K562 (cell line): ENCODE results near the gene WIPF2. TPM values are rescaled to one million over a fixed set of nuclear protein-coding genes. Genes with fewer than 3 reads are reported as not detected.
A peak's percentile ranks its signal among the peaks of the same experiment; 100 is the strongest.

Experiments used
- CTBP1 ChIP-seq: fragments of 450-650 bp; IDR thresholded peaks from 2 replicates; pipeline ENCODE4 v1.6.1; 2016; ENCODE audit warnings: borderline replicate concordance
- CTCFL ChIP-seq: IDR thresholded peaks from 2 replicates; pipeline ENCODE4 v1.6.1; 2011; ENCODE audit warnings: borderline replicate concordance, low read depth, mild to moderate bottlenecking, moderate library complexity, low read length; ENCODE audit not compliant: insufficient read depth, poor library complexity, severe bottlenecking
- E2F6 ChIP-seq, 2 experiments: IDR thresholded peaks; 2 replicates each; pipeline ENCODE4 v1.6.1; 2011; ENCODE audit warnings: borderline replicate concordance in 1 of 2, control low read depth in 1 of 2, low read depth in 1 of 2, low read length in 1 of 2, mild to moderate bottlenecking in 1 of 2, mixed read lengths in 1 of 2, moderate library complexity in 1 of 2; ENCODE audit not compliant: insufficient read depth in 1 of 2, insufficient read length in 1 of 2, poor library complexity in 1 of 2, severe bottlenecking in 1 of 2; ENCODE audit errors: extremely low read depth in 1 of 2
- KDM2B ChIP-seq: fragments of 250-450 bp; sonication (Bioruptor Pico); IDR thresholded peaks from 2 replicates; pipeline ENCODE4 v1.8.0; 2021; ENCODE audit warnings: mild to moderate bottlenecking, moderate library complexity
- PHF21A ChIP-seq: fragments of 450-650 bp; IDR thresholded peaks from 2 replicates; pipeline ENCODE4 v1.6.1; 2017; ENCODE audit warnings: low read depth, borderline replicate concordance
- PKNOX1 ChIP-seq: fragments of 450-650 bp; IDR thresholded peaks from 2 replicates; pipeline ENCODE4 v1.6.1; 2016
- RBM34 ChIP-seq: fragments of 200-400 bp; formaldehyde crosslinking; IDR thresholded peaks from 2 replicates; pipeline ENCODE4 v1.6.1; 2018; ENCODE audit warnings: low read length, borderline replicate concordance; ENCODE audit not compliant: insufficient read depth
- SAFB ChIP-seq: fragments of 200-400 bp; formaldehyde crosslinking; IDR thresholded peaks from 2 replicates; pipeline ENCODE4 v1.6.1; 2017; ENCODE audit warnings: low read depth, low read length, borderline replicate concordance
- UBTF ChIP-seq, 2 experiments: IDR thresholded peaks; 2 replicates each; pipeline ENCODE4 v1.6.1; 2012; ENCODE audit warnings: improper control_type of control experiment in 2 of 2, low read depth in 2 of 2, low read length in 2 of 2, borderline replicate concordance in 1 of 2
- ZEB2 ChIP-seq: fragments of 450-650 bp; IDR thresholded peaks from 2 replicates; pipeline ENCODE4 v1.6.1; 2016
- polyA plus RNA-seq, 8 experiments: library from polyadenylated mRNA; depleted of rRNA in 4 of 8; stranded (reverse) in 5 of 8; unstranded in 3 of 8; fragments of >200 nt; fragmentation: Nextera tagmentation in 2 of 8; fragmentation: Illumina TruSeq in 1 of 8; extraction: Ambion mirVana in 2 of 8; extraction: Trizol in 1 of 8; gene quantifications; 2 replicates each; pipeline versions ENCODE4 v1.2.1 to v1.2.3, GENCODE V29; 2011 to 2014; ENCODE audit warnings: inconsistent platforms in 1 of 8, missing spikeins in 1 of 8
- total RNA-seq, 7 experiments: library from RNA; depleted of rRNA in 6 of 7; stranded (reverse); fragments of >200 nt in 6 of 7; fragmentation: Illumina TruSeq in 2 of 7; extraction: Trizol in 2 of 7; gene quantifications; 2 replicates each; pipeline versions ENCODE4 v1.2.1 to v1.2.3, GENCODE V29; 2011 to 2021; ENCODE audit warnings: low replicate concordance in 1 of 7

WIPF2 gene
- total and polyA plus RNA-seq, 9 of the 15 experiments (the other 6 are each of a cell fraction or from before 2014, with no cell fraction given) = 3.6 to 15.0 (median 5.3) TPM

- peak in 1 of 2 experiments; percentile 78; a peak in 1 of 4 replicates for TF ChIP-seq UBTF (IDR thresholded peaks at IDR 0.05; ENCODE audit: borderline replicate concordance in 1 of 2, low read depth in 2 of 2, low read length in 2 of 2)
- TF ChIP-seq RBM34 = no peak
- TF ChIP-seq PKNOX1 = no peak
- TF ChIP-seq KDM2B (CRISPR knock-in tag) = 0 out of 2 replicates have a peak, but pooled peaks have one; percentile 39
- TF ChIP-seq CTCFL = peak; percentile 86
- peak; percentile 95 for TF ChIP-seq CTBP1
- 0 out of 2 replicates have a peak, but pooled peaks have one; percentile 37 for TF ChIP-seq SAFB
- TF ChIP-seq ZEB2 = peak; percentile 60; the same call in 1 of the 2 replicates
- peak; percentile 78; the same call in 1 of the 2 replicates for TF ChIP-seq PHF21A
- peak in 1 of 2 experiments; percentile 10 for TF ChIP-seq E2F6 (IDR thresholded peaks at IDR 0.05; ENCODE audit: borderline replicate concordance in 1 of 2, extremely low read depth in 1 of 2, insufficient read depth in 1 of 2, insufficient read length in 1 of 2, low read depth in 1 of 2, low read length in 1 of 2, poor library complexity in 1 of 2, severe bottlenecking in 1 of 2)
Measured at GRCh38 chr17:40191237-40192208, 27.6 kb upstream of the WIPF2 start (continued).
